SH-SY5Y (cell line): ENCODE measurements around the gene CARD16.

Source experiments
- GATA2 ChIP-seq: IDR thresholded peaks from 2 replicates; pipeline ENCODE4 v1.6.1; 2011; ENCODE audit warnings: mild to moderate bottlenecking, low read depth, low read length
- GATA3 ChIP-seq: IDR thresholded peaks from 2 replicates; pipeline ENCODE4 v1.6.1; 2011; ENCODE audit warnings: low read depth, mild to moderate bottlenecking, low read length, moderate library complexity

DNA sequence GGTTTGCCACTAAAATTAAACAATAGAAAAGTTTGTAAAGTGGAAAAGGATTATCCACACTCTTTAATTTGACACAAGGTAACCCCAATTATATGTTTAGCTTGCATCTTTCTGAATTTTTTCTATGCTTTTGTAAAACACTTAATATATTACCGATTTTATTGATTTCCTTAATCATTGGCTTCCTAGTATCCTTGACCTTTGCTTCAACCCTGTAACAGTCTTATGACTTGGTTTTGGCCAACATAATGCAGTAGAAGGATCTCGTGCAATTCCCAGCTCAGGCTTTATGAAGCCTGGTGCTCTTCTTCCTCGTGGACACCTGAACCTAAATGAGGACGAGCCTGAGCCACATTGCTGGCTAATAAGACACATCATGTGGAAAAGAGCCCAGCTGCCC is 53.1 kb downstream of the CARD16 start:
- TF ChIP-seq GATA2 = no peak
- TF ChIP-seq GATA3 = no peak
